Activated CD4-positive, alpha-beta T cell treated with anti-CD3 and anti-CD28 coated beads for 36 hours (primary cell): ENCODE data around the gene STK35. TPM values are rescaled to one million over a fixed set of nuclear protein-coding genes. Genes with fewer than 3 reads are reported as not detected.

ENCODE experiments used
- ATAC-seq: fragments of 200-7000 bp; cut with Tn5 transposase; one replicate; pipeline ENCODE4 v1.10.0; 2021; ENCODE audit warnings: mild to moderate bottlenecking, moderate library complexity
- CTCF ChIA-PET: fragments of 350-600 bp; sonication (Branson Sonifier 250); formaldehyde crosslinking; loops from one replicate; lab custom pipeline; 2021; ENCODE audit warnings: antibody characterized with exemption; lab: Charles Lee
- POLR2A ChIA-PET: fragments of 350-600 bp; sonication (Branson Sonifier 250); formaldehyde crosslinking; loops from one replicate; lab custom pipeline; 2021; ENCODE audit warnings: antibody characterized with exemption, inconsistent platforms; lab: Charles Lee
- DNase-seq: peaks from one replicate; pipeline ENCODE4 v3.0.0-alpha.2; 2020
- H3K27ac Mint-ChIP-seq: one replicate; pipeline ENCODE4 v1.8.0; 2021; ENCODE audit warnings: mixed read lengths
- H3K27me3 Mint-ChIP-seq: one replicate; pipeline ENCODE4 v1.8.0; 2021; ENCODE audit warnings: mixed read lengths
- H3K36me3 Mint-ChIP-seq: one replicate; pipeline ENCODE4 v1.8.0; 2021; ENCODE audit warnings: low read depth, mixed read lengths
- H3K4me1 Mint-ChIP-seq: one replicate; pipeline ENCODE4 v1.8.0; 2021; ENCODE audit warnings: mixed read lengths
- H3K4me3 Mint-ChIP-seq: one replicate; pipeline ENCODE4 v1.8.0; 2021; ENCODE audit warnings: mild to moderate bottlenecking, moderate library complexity, mixed read lengths
- H3K9me3 Mint-ChIP-seq: one replicate; pipeline ENCODE4 v1.8.0; 2021; ENCODE audit warnings: low read depth, mixed read lengths
- intact Hi-C, 2 experiments: fragments of 100-400 bp; cut with DNase I in 1 of 2; cut with micrococcal nuclease in 1 of 2; formaldehyde crosslinking; loops; one replicate each; pipeline versions ENCODE4 v1.14.2 to v1.15.1; 2022 to 2024; cut with DNase I, micrococcal nuclease
- total RNA-seq, 2 experiments: library from RNA; stranded (reverse); gene quantifications; one replicate each; pipeline ENCODE4 v1.2.3, GENCODE V29; 2021

The STK35 gene
- 10 to 100 TPM; 18.2 to 20.9 TPM for total RNA-seq

DNA sequence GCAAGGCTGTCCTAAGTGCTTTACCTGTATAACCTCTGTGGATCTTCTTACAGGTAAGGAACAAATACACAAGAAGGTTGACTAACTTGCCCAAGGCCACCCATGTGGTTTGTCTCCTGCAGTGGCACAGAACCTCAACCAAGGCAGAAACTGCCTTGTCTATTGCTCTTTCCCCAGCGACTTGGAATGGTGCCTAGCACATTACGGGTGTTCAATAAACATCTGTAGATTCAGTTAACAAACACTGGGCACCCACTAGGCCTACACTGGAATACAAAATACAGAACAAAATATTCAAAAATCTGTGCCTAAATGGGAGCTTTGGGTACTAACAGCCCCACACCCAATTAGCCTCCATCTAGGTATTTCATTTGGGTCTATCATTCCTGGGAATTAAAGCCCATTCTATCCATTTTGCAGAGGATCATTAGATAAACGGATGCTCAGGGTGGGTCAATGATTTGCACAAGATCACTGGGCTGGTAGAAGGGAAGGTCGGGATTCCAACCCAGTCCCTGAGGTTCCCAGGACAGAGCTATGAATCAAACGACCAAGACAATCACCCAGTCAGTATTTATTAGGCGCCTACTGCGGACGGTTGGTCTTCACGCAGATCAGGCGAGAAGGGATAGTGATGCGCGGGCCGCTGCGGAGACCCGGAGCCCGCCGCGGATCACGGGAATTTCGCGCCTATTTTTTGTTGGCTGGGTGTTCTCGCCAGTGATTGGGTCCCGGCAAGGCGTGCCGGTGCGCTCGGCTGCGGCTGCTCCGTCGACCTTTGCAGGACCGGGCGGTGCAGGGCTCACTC, at the start of gene STK35:
Gene STK35, plus strand, starts transcription at position 771 of the 808 bp plus-strand sequence. CDS start 55 bp downstream, outside the sequence.
- CTCF ChIA-PET: interaction anchor here (0.7 to 1.2 kb wide), 2 partner anchors 9 to 1517 kb away, joined by 3 to 5 read pairs; no protein-coding TSS in a partner anchor
- peak; percentile 86 for DNase-seq
- H3K4me3 Mint-ChIP-seq: peak within 1 kb of the TSS; percentile 81

GRCh38 chr20:2051946-2052345, 49.7 kb upstream of the STK35 start:
- intact Hi-C loops: no loop called here
- CTCF ChIA-PET: interaction anchor here (1.2 kb wide), 1 partner anchor 45 kb away, joined by 4 read pairs; no protein-coding TSS in a partner anchor
- H3K4me3 Mint-ChIP-seq: no peak overlapping the region
- POLR2A ChIA-PET: no interaction called here
- ATAC-seq (no peak), DNase-seq (no peak)
- H3K9me3 Mint-ChIP-seq: peaks cover 7% of the 10 kb centered on the region
- peaks cover 19% of the 10 kb centered on the region for H3K27me3 Mint-ChIP-seq
- H3K4me1 Mint-ChIP-seq: no peaks in the 10 kb centered on the region
- H3K27ac Mint-ChIP-seq: no peak overlapping the region
- no peaks in the 10 kb centered on the region for H3K36me3 Mint-ChIP-seq

More for the DNA sequence above, at the start of gene STK35:
- Mint-ChIP-seq H3K4me1 (peaks cover 32% of the 10 kb centered on the region), H3K9me3 (no peaks in the 10 kb centered on the region), H3K36me3 (peaks cover 18% of the 10 kb centered on the region), H3K27ac (peak within 1 kb of the TSS; percentile 100), H3K27me3 (no peaks in the 10 kb centered on the region)
- intact Hi-C loops: loop anchor here in 1 of 2 experiments (2.0 to 5.0 kb wide), 5 partner anchors 246 to 1721 kb away; partner anchors contain the start of genes AP5S1 and RBCK1
- peak; percentile 61 for ATAC-seq
- POLR2A ChIA-PET: no interaction called here

GRCh38 chr20:2052741-2053140, 48.9 kb upstream of the STK35 start:
- ATAC-seq (no peak), DNase-seq (no peak)
- Mint-ChIP-seq H3K4me3 (no peak overlapping the region), H3K9me3 (peaks cover 10% of the 10 kb centered on the region), H3K4me1 (no peaks in the 10 kb centered on the region), H3K27me3 (peaks cover 25% of the 10 kb centered on the region), H3K36me3 (no peaks in the 10 kb centered on the region), H3K27ac (no peak overlapping the region)
- ChIA-PET POLR2A (no interaction called here), CTCF (interaction anchor here (0.6 to 1.2 kb wide), 2 partner anchors 46 to 506 kb away, joined by 3 to 4 read pairs; no protein-coding TSS in a partner anchor)
- intact Hi-C loops: no loop called here

GRCh38 chr20:2053615-2054014, 48.0 kb upstream of the STK35 start:
- Mint-ChIP-seq H3K4me3 (no peak overlapping the region), H3K27me3 (peaks cover 33% of the 10 kb centered on the region), H3K27ac (no peak overlapping the region), H3K36me3 (no peaks in the 10 kb centered on the region), H3K4me1 (no peaks in the 10 kb centered on the region), H3K9me3 (peaks cover 18% of the 10 kb centered on the region)
- intact Hi-C loops: no loop called here
- POLR2A ChIA-PET: no interaction called here
- ATAC-seq: no peak
- DNase-seq: no peak
- CTCF ChIA-PET: no interaction called here

DNA sequence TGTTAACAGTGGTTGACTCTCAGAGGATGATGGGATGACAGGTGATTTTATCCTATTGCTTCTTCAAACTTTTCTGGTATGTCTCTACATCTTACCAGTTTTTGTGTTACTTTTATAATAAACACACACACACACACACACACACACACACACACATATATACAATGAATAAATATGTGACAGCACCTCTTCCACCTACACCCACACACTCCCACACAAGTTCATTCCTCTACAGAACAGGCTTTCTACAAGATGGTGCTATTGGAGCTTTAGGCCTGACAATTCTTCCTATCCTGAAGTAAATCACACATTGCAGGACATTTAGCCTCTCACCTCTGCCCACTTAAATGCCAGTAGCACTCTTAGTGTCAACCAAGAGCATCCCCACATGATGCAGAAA, 46.7 kb upstream of the STK35 start:
- ChIA-PET CTCF (interaction anchor here (0.6 kb wide), 1 partner anchor 90 kb away, joined by 3 read pairs; no protein-coding TSS in a partner anchor), POLR2A (no interaction called here)
- H3K36me3 Mint-ChIP-seq: no peaks in the 10 kb centered on the region
- no peak overlapping the region for H3K4me3 Mint-ChIP-seq
- peaks cover 18% of the 10 kb centered on the region for H3K9me3 Mint-ChIP-seq
- no peak for ATAC-seq
- H3K4me1 Mint-ChIP-seq: no peaks in the 10 kb centered on the region
- intact Hi-C loops: no loop called here
- peaks cover 36% of the 10 kb centered on the region for H3K27me3 Mint-ChIP-seq
- DNase-seq: no peak
- H3K27ac Mint-ChIP-seq: no peak overlapping the region

DNA sequence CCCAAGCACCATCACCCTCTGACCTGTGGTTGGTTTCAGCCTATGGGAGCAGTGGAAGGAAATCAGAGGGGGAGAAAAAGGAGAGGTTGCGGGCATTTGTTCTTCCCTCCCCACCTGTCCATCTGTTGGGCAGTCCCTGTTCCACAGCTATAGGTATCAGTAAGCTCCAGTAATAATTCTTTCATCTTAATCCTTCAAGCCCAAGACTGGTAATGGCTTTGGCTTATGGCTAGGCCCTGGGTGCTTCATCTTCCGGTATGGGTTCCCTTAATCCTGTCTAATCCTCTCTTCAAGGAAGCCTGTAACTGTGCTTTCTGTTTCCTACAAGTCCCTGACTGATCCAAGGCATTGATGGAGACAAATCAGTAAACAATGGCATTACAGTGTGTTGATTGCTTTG, 42.2 kb upstream of the STK35 start:
- no peak overlapping the region for H3K4me3 Mint-ChIP-seq
- DNase-seq (no peak), ATAC-seq (no peak)
- intact Hi-C loops: no loop called here
- H3K9me3 Mint-ChIP-seq: peaks cover 11% of the 10 kb centered on the region
- H3K27ac Mint-ChIP-seq: no peak overlapping the region
- H3K36me3 Mint-ChIP-seq: no peaks in the 10 kb centered on the region
- POLR2A ChIA-PET: no interaction called here
- no peaks in the 10 kb centered on the region for H3K4me1 Mint-ChIP-seq
- H3K27me3 Mint-ChIP-seq: peaks cover 28% of the 10 kb centered on the region
- CTCF ChIA-PET: interaction anchor here (0.6 kb wide), 1 partner anchor 519 kb away, joined by 3 read pairs; no protein-coding TSS in a partner anchor

DNA sequence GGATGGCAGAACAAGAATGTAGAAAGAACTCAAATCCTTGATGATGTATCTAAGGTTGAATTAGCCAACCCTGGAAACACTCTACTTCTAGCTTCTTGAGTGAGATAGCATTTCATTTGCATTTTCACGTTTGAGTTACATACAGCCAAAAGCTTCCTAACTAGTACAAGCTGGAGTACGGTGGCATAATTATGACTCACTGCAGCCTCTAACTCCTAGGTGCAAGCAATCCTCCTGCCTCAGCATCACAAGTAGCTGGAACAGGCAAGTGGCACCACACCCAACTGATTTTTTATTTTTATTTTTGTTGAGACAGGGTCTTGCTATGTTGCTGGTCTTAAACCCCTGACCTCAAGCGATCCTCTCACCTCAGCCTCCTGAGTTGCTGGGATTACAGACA, 36.5 kb upstream of the STK35 start:
- Mint-ChIP-seq H3K27ac (no peak overlapping the region), H3K4me1 (no peaks in the 10 kb centered on the region), H3K9me3 (no peaks in the 10 kb centered on the region), H3K36me3 (no peaks in the 10 kb centered on the region), H3K4me3 (no peak overlapping the region), H3K27me3 (peaks cover 23% of the 10 kb centered on the region)
- intact Hi-C loops: no loop called here
- ATAC-seq: no peak
- POLR2A ChIA-PET: no interaction called here
- DNase-seq: no peak
- CTCF ChIA-PET: no interaction called here

DNA sequence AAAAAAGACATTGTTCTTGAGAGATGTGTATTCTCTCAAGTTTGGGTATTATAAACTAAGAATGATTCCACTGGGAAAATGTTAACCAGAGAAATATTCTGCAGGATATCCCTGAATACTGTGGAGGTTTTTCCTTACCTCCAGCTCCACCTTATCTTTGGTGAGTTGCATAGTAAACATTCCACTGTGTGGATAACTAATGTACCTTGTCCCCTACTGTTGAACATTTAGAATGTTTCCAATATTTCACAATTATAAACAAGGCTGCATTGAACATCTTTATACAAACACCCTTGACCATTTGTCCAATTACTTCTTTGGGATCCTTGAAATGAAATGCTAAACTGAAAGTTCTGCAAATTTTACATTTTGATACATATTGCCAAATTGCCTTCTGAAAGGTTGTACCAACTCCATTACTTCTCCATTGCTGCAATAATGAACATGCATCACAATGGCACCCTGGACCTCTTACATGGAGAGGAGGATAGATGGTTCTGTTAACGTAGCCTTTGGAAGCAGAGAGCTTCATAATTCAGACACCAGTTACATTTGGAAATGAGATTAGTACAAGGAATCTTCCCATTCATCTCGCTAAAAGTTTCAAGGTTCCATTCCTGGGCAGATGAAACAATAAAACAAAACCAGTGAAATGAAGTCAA, 35.0 kb upstream of the STK35 start:
- Mint-ChIP-seq H3K9me3 (no peaks in the 10 kb centered on the region), H3K36me3 (peaks cover 3% of the 10 kb centered on the region), H3K4me3 (no peak overlapping the region), H3K27ac (no peak overlapping the region), H3K27me3 (peaks cover 28% of the 10 kb centered on the region), H3K4me1 (no peaks in the 10 kb centered on the region)
- intact Hi-C loops: no loop called here
- CTCF ChIA-PET: no interaction called here
- DNase-seq (no peak), ATAC-seq (no peak)
- POLR2A ChIA-PET: no interaction called here

- H3K27ac Mint-ChIP-seq: no peak overlapping the region
- CTCF ChIA-PET: no interaction called here
- H3K9me3 Mint-ChIP-seq: peaks cover 2% of the 10 kb centered on the region
- no peak overlapping the region for H3K4me3 Mint-ChIP-seq
- ATAC-seq (no peak), DNase-seq (no peak)
- H3K27me3 Mint-ChIP-seq: peaks cover 22% of the 10 kb centered on the region
- no peaks in the 10 kb centered on the region for H3K4me1 Mint-ChIP-seq
- intact Hi-C loops: no loop called here
- H3K36me3 Mint-ChIP-seq: no peaks in the 10 kb centered on the region
- POLR2A ChIA-PET: no interaction called here
Observed at GRCh38 chr20:2080532-2081224, 20.9 kb upstream of the STK35 start.

- Mint-ChIP-seq H3K27me3 (peaks cover 21% of the 10 kb centered on the region), H3K4me3 (no peak overlapping the region), H3K36me3 (no peaks in the 10 kb centered on the region), H3K4me1 (no peaks in the 10 kb centered on the region), H3K27ac (no peak overlapping the region), H3K9me3 (no peaks in the 10 kb centered on the region)
- intact Hi-C loops: no loop called here
- ChIA-PET POLR2A (no interaction called here), CTCF (no interaction called here)
- ATAC-seq: no peak
- no peak for DNase-seq
Observed at GRCh38 chr20:2084703-2085102, 16.9 kb upstream of the STK35 start.

GRCh38 chr20:2086177-2086979, 15.2 kb upstream of the STK35 start:
- DNase-seq (no peak), ATAC-seq (no peak)
- H3K27me3 Mint-ChIP-seq: peaks cover 22% of the 10 kb centered on the region
- H3K9me3 Mint-ChIP-seq: no peaks in the 10 kb centered on the region
- no peaks in the 10 kb centered on the region for H3K4me1 Mint-ChIP-seq
- POLR2A ChIA-PET: no interaction called here
- H3K36me3 Mint-ChIP-seq: no peaks in the 10 kb centered on the region
- no peak overlapping the region for H3K4me3 Mint-ChIP-seq
- CTCF ChIA-PET: interaction anchor here (0.6 kb wide), 1 partner anchor 436 kb away, joined by 4 read pairs; no protein-coding TSS in a partner anchor
- H3K27ac Mint-ChIP-seq: no peak overlapping the region
- intact Hi-C loops: no loop called here
